Ascending aorta (tissue), 2 donors: Measurements from ENCODE around the gene NTRK3. TPM values are rescaled to one million over a fixed set of nuclear protein-coding genes. Genes with fewer than 3 reads are reported as not detected.

Source experiments
- DNase-seq, 2 donors: peaks; one replicate each; pipeline ENCODE4 v3.0.0-alpha.2; 2019; ENCODE audit warnings: low spot score in 2 of 2
- H3K27ac ChIP-seq, 2 donors: fragments of 200-600 bp; sonication (generic); one replicate each; pipeline ENCODE4 v1.5.1; 2016 to 2017; ENCODE audit warnings: mild to moderate bottlenecking in 1 of 2
- H3K27me3 ChIP-seq: fragments of 200-600 bp; sonication (generic); one replicate; pipeline ENCODE4 v1.5.1; 2017
- H3K36me3 ChIP-seq, 2 donors: fragments of 200-600 bp; sonication (generic); one replicate each; pipeline ENCODE4 v1.5.1; 2016
- H3K4me1 ChIP-seq, 2 donors: fragments of 200-600 bp; sonication (generic); one replicate each; pipeline ENCODE4 v1.5.1; 2016 to 2017; ENCODE audit warnings: mild to moderate bottlenecking in 1 of 2
- H3K4me3 ChIP-seq, 2 donors: fragments of 200-600 bp; sonication (generic); one replicate each; pipeline ENCODE4 v1.5.1; 2016 to 2017; ENCODE audit warnings: mild to moderate bottlenecking in 1 of 2
- H3K9me3 ChIP-seq, 2 donors: fragments of 200-600 bp; sonication (generic); one replicate each; pipeline ENCODE4 v1.5.1; 2016
- intact Hi-C: fragments of 100-400 bp; cut with DNase I; formaldehyde crosslinking; loops from one replicate; pipeline ENCODE4 v1.15.1; 2023
- total RNA-seq: library from RNA; depleted of rRNA; stranded (reverse); fragments of >200 nt; gene quantifications from one replicate; pipeline ENCODE4 v1.1.0, GENCODE V29; 2016
- TF ChIP-seq, protein P1 (sequence below), 3 experiments: fragments of 200-600 bp in 2 of 3; fragments of 450-650 bp in 1 of 3; sonication (generic) in 2 of 3; IDR thresholded peaks; one replicate each; pipeline ENCODE4 v1.5.1; 2016 to 2019; ENCODE audit warnings: antibody characterized with exemption in 3 of 3, mild to moderate bottlenecking in 1 of 3, moderate library complexity in 1 of 3

The NTRK3 gene
- total RNA-seq, 1 donor from 2014 or later, result 52.7 TPM

DNA sequence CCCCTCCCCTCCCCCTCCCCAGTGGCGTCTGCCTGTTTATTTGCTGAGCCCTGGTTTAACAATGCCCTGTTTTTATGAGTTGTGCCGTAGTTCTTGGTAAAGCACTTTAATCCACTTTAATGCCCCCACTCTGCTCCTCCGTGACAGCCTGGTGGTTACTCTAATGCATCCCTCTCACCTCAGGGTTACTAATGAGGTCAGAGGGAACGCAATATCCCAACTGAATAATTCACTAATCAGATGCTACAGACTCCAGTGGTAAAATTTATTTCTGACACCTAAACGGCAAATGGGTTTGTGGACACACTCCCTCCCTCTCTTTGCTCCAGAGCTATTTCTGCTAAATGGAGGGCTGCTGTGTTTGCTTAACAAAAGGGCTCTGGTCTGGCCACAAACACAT is 26.1 kb upstream of the NTRK3 start:
- TF ChIP-seq, protein P1, sequence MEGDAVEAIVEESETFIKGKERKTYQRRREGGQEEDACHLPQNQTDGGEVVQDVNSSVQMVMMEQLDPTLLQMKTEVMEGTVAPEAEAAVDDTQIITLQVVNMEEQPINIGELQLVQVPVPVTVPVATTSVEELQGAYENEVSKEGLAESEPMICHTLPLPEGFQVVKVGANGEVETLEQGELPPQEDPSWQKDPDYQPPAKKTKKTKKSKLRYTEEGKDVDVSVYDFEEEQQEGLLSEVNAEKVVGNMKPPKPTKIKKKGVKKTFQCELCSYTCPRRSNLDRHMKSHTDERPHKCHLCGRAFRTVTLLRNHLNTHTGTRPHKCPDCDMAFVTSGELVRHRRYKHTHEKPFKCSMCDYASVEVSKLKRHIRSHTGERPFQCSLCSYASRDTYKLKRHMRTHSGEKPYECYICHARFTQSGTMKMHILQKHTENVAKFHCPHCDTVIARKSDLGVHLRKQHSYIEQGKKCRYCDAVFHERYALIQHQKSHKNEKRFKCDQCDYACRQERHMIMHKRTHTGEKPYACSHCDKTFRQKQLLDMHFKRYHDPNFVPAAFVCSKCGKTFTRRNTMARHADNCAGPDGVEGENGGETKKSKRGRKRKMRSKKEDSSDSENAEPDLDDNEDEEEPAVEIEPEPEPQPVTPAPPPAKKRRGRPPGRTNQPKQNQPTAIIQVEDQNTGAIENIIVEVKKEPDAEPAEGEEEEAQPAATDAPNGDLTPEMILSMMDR (IDR thresholded peaks at IDR 0.05), result no peak
- intact Hi-C loops, result no loop called here
- DNase-seq, result no peak
- Histone ChIP-seq H3K4me1 (no peaks in the 10 kb centered on the region), H3K9me3 (no peaks in the 10 kb centered on the region), H3K27ac (no peak overlapping the region), H3K36me3 (no peaks in the 10 kb centered on the region), H3K4me3 (no peak overlapping the region), H3K27me3 (no peaks in the 10 kb centered on the region)

DNA sequence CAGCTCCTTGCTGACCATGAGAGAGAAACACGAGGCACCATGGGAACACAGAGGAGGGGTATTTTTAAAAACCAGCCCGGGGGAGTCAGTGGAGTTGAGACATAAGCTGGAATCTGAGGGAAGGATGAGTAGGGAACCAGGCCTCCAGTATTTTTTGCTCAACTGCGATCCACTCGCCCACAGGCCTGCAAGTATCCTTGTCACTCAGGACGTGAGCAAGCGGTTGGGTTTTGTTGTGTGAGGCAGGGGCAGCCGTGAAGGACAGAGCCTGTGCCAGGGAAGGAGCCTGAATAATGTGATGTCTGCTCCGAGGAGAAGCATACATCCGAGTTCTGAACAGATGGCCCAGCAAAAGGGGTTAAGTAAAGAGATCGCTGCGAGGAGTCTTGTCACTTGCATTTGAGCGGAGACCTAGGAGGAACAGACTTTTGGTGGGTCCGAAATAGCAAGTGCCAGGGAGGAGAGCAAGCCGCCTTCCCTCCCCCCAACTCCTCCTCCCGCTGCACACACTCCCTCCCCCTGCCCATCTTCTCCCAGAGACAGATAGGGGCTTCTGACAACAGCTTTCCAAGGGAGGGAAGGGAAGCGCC is 20.4 kb upstream of the NTRK3 start:
- no peak overlapping the region for H3K4me3 ChIP-seq
- no peaks in the 10 kb centered on the region for H3K9me3 ChIP-seq

DNA sequence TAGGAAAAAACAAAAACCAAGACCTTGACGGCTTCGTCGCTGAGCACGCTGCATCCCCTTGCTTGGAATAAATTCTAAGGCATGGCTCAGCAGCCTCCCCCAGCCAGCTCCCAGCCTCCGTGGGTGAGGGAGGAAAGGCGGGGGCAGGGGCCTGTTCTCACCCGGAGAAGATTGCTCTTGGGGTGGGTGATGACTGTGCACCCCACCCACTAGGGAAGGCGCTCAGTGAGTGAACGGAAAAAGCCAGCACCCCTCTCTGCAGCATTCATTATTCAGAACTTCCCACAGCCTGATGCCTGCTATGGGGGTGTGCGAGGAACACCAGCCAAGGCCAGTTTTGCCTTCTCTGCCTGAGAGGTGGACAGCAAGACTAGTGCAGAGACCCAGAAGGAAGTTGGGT is 19.3 kb upstream of the NTRK3 start:
- H3K9me3 ChIP-seq, result no peaks in the 10 kb centered on the region
- intact Hi-C loops, result loop anchor here (2.0 to 10.0 kb wide), 2 partner anchors 521 to 603 kb away; no protein-coding TSS in a partner anchor
- H3K4me3 ChIP-seq, result no peak overlapping the region
- TF ChIP-seq, protein P1 (IDR thresholded peaks at IDR 0.05), result no peak
- DNase-seq, result no peak
- H3K27me3 ChIP-seq, result no peaks in the 10 kb centered on the region
- H3K27ac ChIP-seq, result no peak overlapping the region
- no peaks in the 10 kb centered on the region for H3K36me3 ChIP-seq
- H3K4me1 ChIP-seq, result no peaks in the 10 kb centered on the region

More for the DNA sequence above, 20.4 kb upstream of the NTRK3 start:
- no peak for DNase-seq
- H3K36me3 ChIP-seq, result no peaks in the 10 kb centered on the region
- no peaks in the 10 kb centered on the region for H3K27me3 ChIP-seq
- no peak overlapping the region for H3K27ac ChIP-seq
- H3K4me1 ChIP-seq, result no peaks in the 10 kb centered on the region
- intact Hi-C loops, result loop anchor here (10.0 kb wide), 1 partner anchor 522 kb away; no protein-coding TSS in a partner anchor
- TF ChIP-seq, protein P1 (IDR thresholded peaks at IDR 0.05), result no peak

DNA sequence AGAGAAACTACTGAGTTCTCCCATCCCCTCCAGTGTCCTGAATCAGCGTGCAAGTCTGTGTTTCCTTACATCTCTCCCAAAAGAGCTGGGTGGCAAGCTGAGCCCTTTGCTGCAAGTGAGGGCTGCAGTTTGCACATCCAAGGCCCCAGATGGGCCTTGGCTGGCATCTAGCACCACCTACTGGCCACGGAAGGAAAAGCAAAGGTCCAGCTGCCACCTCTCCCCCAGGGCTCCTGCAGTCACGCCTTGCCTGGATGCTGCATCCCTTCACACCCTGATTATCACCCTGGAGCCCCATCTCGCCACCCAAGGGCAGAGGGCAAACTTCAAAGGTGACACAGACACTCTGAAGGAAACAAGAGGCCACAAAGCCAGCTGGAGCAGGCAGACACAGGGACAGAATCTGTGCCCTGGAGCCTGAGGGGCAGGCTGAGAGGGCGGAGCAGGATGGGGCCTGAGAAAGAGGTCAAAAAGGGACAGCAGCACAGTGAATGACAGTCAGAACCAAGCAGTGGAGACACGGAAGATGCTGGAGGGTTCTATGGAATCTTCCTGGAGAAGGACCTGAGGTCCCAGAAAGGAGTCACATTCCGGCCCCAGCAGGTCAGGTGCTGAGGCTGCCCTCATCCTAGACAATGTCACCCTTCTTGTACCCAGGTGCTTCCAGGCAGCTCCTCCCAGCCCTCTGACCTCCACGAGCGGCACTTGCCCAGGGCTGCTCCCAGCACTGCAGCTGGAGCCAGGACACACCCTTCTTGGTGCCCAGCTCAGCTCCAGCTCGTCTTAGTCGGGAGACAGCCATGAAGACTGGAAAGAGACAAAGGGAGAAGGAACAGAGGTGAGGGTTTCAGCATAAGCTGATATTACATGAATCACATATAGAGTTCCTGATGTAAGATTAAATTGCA is 18.3 kb upstream of the NTRK3 start:
- no peak overlapping the region for H3K27ac ChIP-seq
- no peaks in the 10 kb centered on the region for H3K4me1 ChIP-seq
- intact Hi-C loops, result loop anchor here (1.0 to 10.0 kb wide), 3 partner anchors 17 to 602 kb away; no protein-coding TSS in a partner anchor
- DNase-seq, result peak in 1 of 2 donors; percentile 79
- no peak overlapping the region for H3K4me3 ChIP-seq
- H3K9me3 ChIP-seq, result no peaks in the 10 kb centered on the region
- H3K36me3 ChIP-seq, result no peaks in the 10 kb centered on the region
- no peaks in the 10 kb centered on the region for H3K27me3 ChIP-seq
- TF ChIP-seq, protein P1 (IDR thresholded peaks at IDR 0.05), result peak; percentile 83 to 93 (median 86)

DNA sequence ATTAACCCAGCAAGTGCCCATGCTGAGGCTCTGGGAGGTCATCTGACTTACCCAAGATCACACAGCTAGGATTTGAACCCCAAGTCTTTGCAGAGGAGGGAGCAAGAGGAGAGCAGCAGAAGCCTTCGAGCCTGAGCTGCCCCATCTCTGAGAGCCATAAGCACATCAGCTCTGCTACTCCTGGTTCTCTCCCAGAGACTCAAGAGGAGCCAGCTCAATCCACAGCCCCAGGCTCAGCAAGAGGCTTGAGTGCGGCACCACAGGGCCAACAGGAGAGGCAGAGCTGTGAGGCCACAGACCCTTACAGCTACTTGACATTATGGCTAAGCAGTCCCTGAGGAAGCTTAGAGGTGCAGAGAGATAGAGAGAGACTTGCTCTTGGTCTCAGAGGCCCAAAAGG is 15.9 kb upstream of the NTRK3 start:
- TF ChIP-seq, protein P1 (IDR thresholded peaks at IDR 0.05), result no peak
- Histone ChIP-seq H3K9me3 (no peaks in the 10 kb centered on the region), H3K4me3 (no peak overlapping the region), H3K36me3 (no peaks in the 10 kb centered on the region), H3K27ac (no peak overlapping the region), H3K27me3 (no peaks in the 10 kb centered on the region), H3K4me1 (peaks cover 0 to 3% of the 10 kb centered on the region in 2 donors)
- DNase-seq, result no peak
- intact Hi-C loops, result loop anchor here (10.0 kb wide), 1 partner anchor 518 kb away; no protein-coding TSS in a partner anchor
